Sigmoid colon (tissue), 7 donors: ENCODE measurements around the gene ACTR2. TPM values are rescaled to one million over a fixed set of nuclear protein-coding genes. Genes with fewer than 3 reads are reported as not detected.

Experiments used
- DNase-seq: peaks from one replicate; pipeline ENCODE4 v3.0.0-alpha.2; 2019
- H3K27ac ChIP-seq, 4 donors: fragments of 200-600 bp; sonication (generic); one replicate each; pipeline ENCODE4 v1.5.1; 2016 to 2019; ENCODE audit warnings: mild to moderate bottlenecking in 1 of 4
- H3K27me3 ChIP-seq, 3 donors: fragments of 200-600 bp; sonication (generic); one replicate each; pipeline ENCODE4 v1.5.1; 2019; ENCODE audit warnings: mild to moderate bottlenecking in 1 of 3
- H3K36me3 ChIP-seq, 4 donors: fragments of 200-600 bp; sonication (generic); one replicate each; pipeline ENCODE4 v1.5.1; 2016 to 2019
- H3K4me1 ChIP-seq, 4 donors: fragments of 200-600 bp; sonication (generic); one replicate each; pipeline ENCODE4 v1.5.1; 2017 to 2019
- H3K4me3 ChIP-seq, 4 donors: fragments of 200-600 bp; sonication (generic); one replicate each; pipeline ENCODE4 v1.5.1; 2017 to 2019; ENCODE audit warnings: mild to moderate bottlenecking in 2 of 4, moderate library complexity in 1 of 4
- H3K9me3 ChIP-seq, 4 donors: fragments of 200-600 bp in 3 of 4; sonication (generic) in 3 of 4; one replicate each; pipeline versions ENCODE4 v1.5.1 to v1.6.1; 2013 to 2019
- EP300 ChIP-seq, 4 donors: sonication (generic); formaldehyde crosslinking; IDR thresholded peaks; one replicate each; pipeline ENCODE4 v1.6.1; 2017; ENCODE audit warnings: antibody characterized with exemption in 4 of 4
- POLR2A ChIP-seq, 2 donors: fragments of 450-650 bp; IDR thresholded peaks; one replicate each; pipeline ENCODE4 v1.6.1; 2016; ENCODE audit warnings: antibody characterized with exemption in 2 of 2, mild to moderate bottlenecking in 2 of 2, moderate library complexity in 2 of 2
- POLR2AphosphoS5 ChIP-seq, 4 donors: sonication (generic); formaldehyde crosslinking; IDR thresholded peaks; one replicate each; pipeline ENCODE4 v1.6.1; 2017; ENCODE audit warnings: antibody characterized with exemption in 4 of 4
- WGBS, 2 donors: extraction: QIAGEN DNeasy Blood & Tissue Kit; methylation state at CpG; one replicate each; pipeline ENCODE4 v1.1.7; 2013; 5-methylcytosine and 5-hydroxymethylcytosine counted together
- intact Hi-C: fragments of 100-400 bp; cut with DNase I; formaldehyde crosslinking; loops from one replicate; pipeline ENCODE4 v1.15.1; 2023
- polyA plus RNA-seq, 3 donors: library from polyadenylated mRNA; stranded (reverse); fragments of 200-250 nt; gene quantifications; one replicate each; pipeline ENCODE4 v1.2.3, GENCODE V29; 2013
- total RNA-seq, 4 donors: library from RNA; depleted of rRNA; stranded (reverse); fragments of >200 nt; gene quantifications; one replicate each; pipeline ENCODE4 v1.1.0, GENCODE V29; 2016
- TF ChIP-seq, protein P1 (sequence below), 4 experiments: fragments of 450-650 bp in 3 of 4; fragments of 200-600 bp in 1 of 4; IDR thresholded peaks; one replicate each; pipeline ENCODE4 v1.5.1; 2016 to 2019; ENCODE audit warnings: antibody characterized with exemption in 4 of 4, mild to moderate bottlenecking in 3 of 4, moderate library complexity in 2 of 4
- donor health status: healthy with polysubstance abuse.
- donor health status: Bipolar disorder and iron deficiency.
- donor health status: healthy.

Gene ACTR2
- total and polyA plus RNA-seq, 7 donors, result 70.9 to 171 (median 98.1) TPM

DNA sequence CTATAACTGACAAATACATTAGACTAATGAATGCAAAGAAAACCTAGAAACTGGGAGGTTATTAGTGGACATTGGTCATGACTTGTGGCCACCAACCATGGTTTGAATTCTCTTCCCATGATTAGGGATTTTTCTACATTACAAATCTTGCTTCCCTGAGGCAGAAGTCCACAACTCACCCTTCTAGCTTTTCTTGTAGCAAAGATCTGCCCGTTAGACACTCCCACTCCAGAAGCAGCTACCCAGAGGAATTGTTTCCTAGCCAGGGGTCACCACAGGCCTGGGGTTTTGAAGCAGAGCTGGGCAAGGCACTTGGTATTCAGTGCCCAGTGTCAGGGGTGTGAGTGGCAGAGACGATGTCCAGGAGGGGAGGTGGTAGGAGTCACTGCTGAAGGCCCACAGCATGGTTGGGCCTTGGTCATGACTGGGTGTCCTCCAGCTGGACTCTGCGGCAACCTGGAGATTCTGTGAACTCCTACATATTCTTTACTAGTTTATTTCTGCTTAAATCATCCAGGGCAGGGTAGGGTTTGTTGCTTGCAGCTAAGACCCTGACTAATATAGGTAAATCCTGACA, 54.9 kb downstream of the ACTR2 start:
- H3K4me3 ChIP-seq, result no peak overlapping the region
- no peaks in the 10 kb centered on the region for H3K9me3 ChIP-seq
- TF ChIP-seq POLR2A (IDR thresholded peaks at IDR 0.05), result no peak
- TF ChIP-seq, protein P1, sequence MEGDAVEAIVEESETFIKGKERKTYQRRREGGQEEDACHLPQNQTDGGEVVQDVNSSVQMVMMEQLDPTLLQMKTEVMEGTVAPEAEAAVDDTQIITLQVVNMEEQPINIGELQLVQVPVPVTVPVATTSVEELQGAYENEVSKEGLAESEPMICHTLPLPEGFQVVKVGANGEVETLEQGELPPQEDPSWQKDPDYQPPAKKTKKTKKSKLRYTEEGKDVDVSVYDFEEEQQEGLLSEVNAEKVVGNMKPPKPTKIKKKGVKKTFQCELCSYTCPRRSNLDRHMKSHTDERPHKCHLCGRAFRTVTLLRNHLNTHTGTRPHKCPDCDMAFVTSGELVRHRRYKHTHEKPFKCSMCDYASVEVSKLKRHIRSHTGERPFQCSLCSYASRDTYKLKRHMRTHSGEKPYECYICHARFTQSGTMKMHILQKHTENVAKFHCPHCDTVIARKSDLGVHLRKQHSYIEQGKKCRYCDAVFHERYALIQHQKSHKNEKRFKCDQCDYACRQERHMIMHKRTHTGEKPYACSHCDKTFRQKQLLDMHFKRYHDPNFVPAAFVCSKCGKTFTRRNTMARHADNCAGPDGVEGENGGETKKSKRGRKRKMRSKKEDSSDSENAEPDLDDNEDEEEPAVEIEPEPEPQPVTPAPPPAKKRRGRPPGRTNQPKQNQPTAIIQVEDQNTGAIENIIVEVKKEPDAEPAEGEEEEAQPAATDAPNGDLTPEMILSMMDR (IDR thresholded peaks at IDR 0.05), result no peak
- TF ChIP-seq EP300 (IDR thresholded peaks at IDR 0.05), result no peak
- TF ChIP-seq POLR2AphosphoS5 (IDR thresholded peaks at IDR 0.05), result no peak
- no peaks in the 10 kb centered on the region for H3K27me3 ChIP-seq
- H3K27ac ChIP-seq, result peak overlapping the region in 3 of 4 donors; percentile 10 to 44 (median 24)
- WGBS, 2 donors, result 87 to 91% methylated on average over 3 of the region's 3 CpGs
- intact Hi-C loops, result no loop called here
- no peaks in the 10 kb centered on the region for H3K36me3 ChIP-seq
- H3K4me1 ChIP-seq, result peaks cover 0 to 13% (median 0%) of the 10 kb centered on the region in 4 donors
- DNase-seq, result no peak

DNA sequence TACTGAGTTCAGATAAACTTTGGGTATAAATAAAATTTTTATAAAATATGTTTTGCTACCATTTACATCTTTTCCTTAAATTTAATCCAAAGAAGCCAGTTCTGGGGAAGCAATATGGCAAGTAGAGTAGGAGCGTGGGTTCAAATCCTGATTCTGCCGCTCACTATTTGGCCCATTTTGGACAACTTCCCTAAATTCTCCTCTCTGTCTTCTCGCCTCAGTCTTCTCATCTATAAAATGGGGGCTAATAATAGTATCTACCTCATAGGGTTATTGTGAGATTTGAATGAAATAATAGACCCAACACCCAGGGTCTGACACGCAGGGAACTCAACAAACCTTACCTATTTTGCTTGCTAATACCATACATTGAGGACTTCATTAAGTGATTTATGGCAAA, 59.7 kb downstream of the ACTR2 start:
- intact Hi-C loops, result no loop called here
- Histone ChIP-seq H3K4me1 (peaks cover 0 to 6% (median 5%) of the 10 kb centered on the region in 4 donors), H3K27me3 (no peaks in the 10 kb centered on the region), H3K36me3 (no peaks in the 10 kb centered on the region), H3K4me3 (no peak overlapping the region), H3K9me3 (no peaks in the 10 kb centered on the region), H3K27ac (no peak overlapping the region)
- TF ChIP-seq POLR2AphosphoS5 (IDR thresholded peaks at IDR 0.05) (no peak), POLR2A (IDR thresholded peaks at IDR 0.05) (no peak), EP300 (IDR thresholded peaks at IDR 0.05) (no peak)
- TF ChIP-seq, protein P1 (IDR thresholded peaks at IDR 0.05), result no peak
- DNase-seq, result no peak
- 94 to 96% methylated on average over 4 of the region's 4 CpGs for WGBS, 2 donors

DNA sequence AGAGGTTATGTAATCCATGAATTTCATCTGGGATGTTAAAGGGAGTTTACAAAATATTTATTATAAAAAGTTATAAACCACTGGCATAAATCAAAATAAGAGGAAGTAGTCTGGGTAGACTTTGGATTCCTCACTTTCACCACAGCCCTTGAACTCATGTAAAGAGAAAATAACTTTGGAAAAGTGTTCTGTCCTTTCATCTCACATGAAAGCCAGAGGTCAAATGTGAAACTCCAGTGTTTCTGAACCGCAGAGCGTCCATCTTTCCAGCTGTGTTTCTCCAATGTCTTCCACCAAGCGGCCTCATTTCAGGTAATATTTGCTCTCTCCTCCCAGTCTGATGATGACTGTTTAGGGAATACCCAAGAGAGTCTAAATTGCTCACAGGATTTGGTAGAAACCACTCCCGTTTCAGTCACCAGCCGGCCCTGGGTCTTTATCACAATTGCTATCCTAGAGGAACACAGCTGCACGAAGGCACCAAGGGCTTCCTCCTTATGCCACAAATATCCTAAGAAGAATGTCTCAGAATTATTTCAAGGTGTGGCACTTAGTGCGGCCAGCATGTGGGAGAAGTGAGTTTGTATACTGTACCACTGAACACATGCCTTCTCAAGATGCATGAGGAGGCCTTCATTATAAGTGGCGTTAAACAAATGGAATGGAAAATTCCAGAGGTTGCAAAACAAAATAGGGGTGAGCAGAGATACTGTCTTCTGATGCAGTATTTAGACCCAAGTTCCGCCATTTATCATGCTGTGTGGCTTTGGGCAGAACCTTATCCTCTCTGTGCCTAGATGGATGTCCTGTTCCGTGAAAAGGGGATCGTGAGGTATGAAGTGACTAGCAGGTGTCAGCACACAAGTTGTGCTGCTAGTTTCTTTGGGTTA, 63.8 kb downstream of the ACTR2 start:
- no peaks in the 10 kb centered on the region for H3K27me3 ChIP-seq
- 62 to 84% methylated on average over 11 of the region's 11 CpGs for WGBS, 2 donors

GRCh38 chr2:65292106-65292400, 64.4 kb downstream of the ACTR2 start:
- intact Hi-C loops, result no loop called here
- H3K27me3 ChIP-seq, result no peaks in the 10 kb centered on the region
- DNase-seq, result no peak
- no peak overlapping the region for H3K27ac ChIP-seq
- H3K9me3 ChIP-seq, result no peaks in the 10 kb centered on the region
- no peaks in the 10 kb centered on the region for H3K36me3 ChIP-seq
- peaks cover 0 to 13% (median 10%) of the 10 kb centered on the region in 4 donors for H3K4me1 ChIP-seq
- 18 to 64% methylated on average over 3 of the region's 3 CpGs for WGBS, 2 donors
- no peak overlapping the region for H3K4me3 ChIP-seq
- no peak for TF ChIP-seq EP300 (IDR thresholded peaks at IDR 0.05)
- no peak for TF ChIP-seq POLR2AphosphoS5 (IDR thresholded peaks at IDR 0.05)
- TF ChIP-seq, protein P1 (IDR thresholded peaks at IDR 0.05), result no peak
- TF ChIP-seq POLR2A (IDR thresholded peaks at IDR 0.05), result no peak

More for the DNA sequence above, 63.8 kb downstream of the ACTR2 start:
- Histone ChIP-seq H3K27ac (no peak overlapping the region), H3K4me1 (peaks cover 0 to 13% (median 10%) of the 10 kb centered on the region in 4 donors), H3K36me3 (no peaks in the 10 kb centered on the region), H3K4me3 (no peak overlapping the region), H3K9me3 (no peaks in the 10 kb centered on the region)
- intact Hi-C loops, result no loop called here
- TF ChIP-seq POLR2A (IDR thresholded peaks at IDR 0.05), result no peak
- TF ChIP-seq, protein P1 (IDR thresholded peaks at IDR 0.05), result no peak
- DNase-seq, result no peak
